Astrocyte (in vitro differentiated cells and primary cell): ENCODE data around the gene ZFYVE19.

Experiments used
- CTCF ChIP-seq: IDR thresholded peaks from 2 replicates; pipeline ENCODE4 v1.5.1; 2011; ENCODE audit warnings: low read depth, mild to moderate bottlenecking, inconsistent platforms, low read length, moderate library complexity; ENCODE audit not compliant: insufficient read depth
- EZH2 ChIP-seq: IDR thresholded peaks from 2 replicates; pipeline ENCODE4 v1.6.1; 2012; ENCODE audit warnings: mild to moderate bottlenecking, low read length, inconsistent platforms; ENCODE audit not compliant: insufficient read depth

- TF ChIP-seq CTCF (no peak), EZH2 (no peak)
Observed at GRCh38 chr15:40763801-40764628, 42.9 kb upstream of the ZFYVE19 start, which contains the start of gene GCHFR.
